H1 (cell line): ENCODE measurements around the gene CCDC192. TPM values are rescaled to one million over a fixed set of nuclear protein-coding genes. Genes with fewer than 3 reads are reported as not detected.

ENCODE experiments used
- CTCF ChIA-PET: fragments of 300-600 bp; sonication (Branson Sonifier 250); formaldehyde crosslinking; loops from one replicate; lab custom pipeline; 2021; ENCODE audit not compliant: partially characterized antibody; lab: Charles Lee
- POLR2A ChIA-PET: fragments of 300-600 bp; sonication (Branson Sonifier 250); formaldehyde crosslinking; loops from one replicate; lab custom pipeline; 2021; ENCODE audit warnings: inconsistent platforms; ENCODE audit not compliant: partially characterized antibody; lab: Charles Lee
- DNase-seq, 2 experiments: peaks; one replicate each; pipeline versions ENCODE4 v3.0.0 to v3.0.0-alpha.2; 2010 to 2022; ENCODE audit warnings: low spot score in 2 of 2, low read depth in 1 of 2, mixed read lengths in 1 of 2
- FAIRE-seq: peaks from 2 replicates; lab custom pipeline; 2011; peaks lifted over from hg19 to GRCh38; lab: Jason Lieb, UNC
- H2AFZ ChIP-seq: 2 replicates; pipeline ENCODE4 v1.8.1; 2012; ENCODE audit warnings: low read length, inconsistent platforms
- H2AK5ac ChIP-seq: 2 replicates; pipeline ENCODE4 v1.6.1; 2013; ENCODE audit warnings: low read depth, low read length
- H2BK120ac ChIP-seq: replicated peaks from 2 replicates; pipeline ENCODE3; 2013; ENCODE audit warnings: low read depth, low read length, inconsistent platforms
- H2BK12ac ChIP-seq: 2 replicates; pipeline ENCODE4 v1.6.1; 2013; ENCODE audit warnings: low read depth, low read length
- H2BK15ac ChIP-seq: 2 replicates; pipeline ENCODE4 v1.6.1; 2013; ENCODE audit warnings: low read length
- H2BK20ac ChIP-seq: 2 replicates; pipeline ENCODE4 v1.6.1; 2013; ENCODE audit warnings: low read length
- H2BK5ac ChIP-seq: 2 replicates; pipeline ENCODE4 v1.6.1; 2013; ENCODE audit warnings: low read depth, low read length
- H3K14ac ChIP-seq: 2 replicates; pipeline ENCODE4 v1.6.1; 2013; ENCODE audit warnings: inconsistent platforms; ENCODE audit not compliant: insufficient read length
- H3K18ac ChIP-seq: 2 replicates; pipeline ENCODE4 v1.6.1; 2013; ENCODE audit warnings: low read length; ENCODE audit errors: extremely low read depth
- H3K23ac ChIP-seq: 2 replicates; pipeline ENCODE4 v1.6.1; 2013; ENCODE audit warnings: inconsistent platforms; ENCODE audit not compliant: insufficient read length
- H3K23me2 ChIP-seq: 2 replicates; pipeline ENCODE4 v1.6.1; 2013; ENCODE audit warnings: low read depth, low read length
- H3K27ac ChIP-seq: 2 replicates; pipeline ENCODE4 v1.6.1; 2011; ENCODE audit warnings: low read depth, low read length, inconsistent platforms
- H3K27me3 ChIP-seq, 4 experiments: replicated peaks in 1 of 4; 1 replicate in 1 of 4; 2 replicates in 3 of 4; pipeline versions ENCODE4 v1.6.1 to v1.8.1; 2011 to 2013; ENCODE audit warnings: low read length in 3 of 4, mild to moderate bottlenecking in 3 of 4, inconsistent platforms in 2 of 4, mixed read lengths in 2 of 4, moderate library complexity in 1 of 4; ENCODE audit not compliant: control insufficient read depth in 3 of 4, insufficient read depth in 3 of 4; ENCODE audit errors: extremely low read depth in 1 of 4
- H3K36me3 ChIP-seq, 4 experiments: 2 replicates each; pipeline versions ENCODE4 v1.6.1 to v1.8.1; 2011 to 2013; ENCODE audit warnings: mild to moderate bottlenecking in 4 of 4, low read length in 3 of 4, moderate library complexity in 2 of 4, control low read depth in 1 of 4, inconsistent platforms in 1 of 4; ENCODE audit not compliant: insufficient read depth in 4 of 4, control insufficient read depth in 2 of 4
- H3K4ac ChIP-seq: replicated peaks from 2 replicates; pipeline ENCODE3; 2013; ENCODE audit warnings: low read length, low read depth, mixed read lengths, inconsistent platforms; ENCODE audit not compliant: insufficient read length
- H3K4me1 ChIP-seq, 4 experiments: replicated peaks in 1 of 4; 1 replicate in 1 of 4; 2 replicates in 3 of 4; pipeline versions ENCODE4 v1.6.1 to v1.8.1; 2011 to 2013; ENCODE audit warnings: low read length in 3 of 4, inconsistent platforms in 2 of 4, mixed read lengths in 1 of 4; ENCODE audit not compliant: insufficient read depth in 4 of 4, control insufficient read depth in 3 of 4
- H3K4me2 ChIP-seq, 2 experiments: 2 replicates each; pipeline versions ENCODE4 v1.6.1 to v1.8.1; 2011 to 2013; ENCODE audit warnings: low read depth in 2 of 2, low read length in 2 of 2, control low read depth in 1 of 2, inconsistent platforms in 1 of 2, mild to moderate bottlenecking in 1 of 2; ENCODE audit not compliant: insufficient read depth in 1 of 2
- H3K4me3 ChIP-seq, 4 experiments: fragments of 200-600, 300-600 bp in 1 of 4; sonication (generic), shearing (Covaris generic), sonication (Bioruptor Twin) in 1 of 4; 2 replicates each; pipeline versions ENCODE4 v1.5.1 to v1.8.1; 2011 to 2016; ENCODE audit warnings: low read length in 4 of 4, low read depth in 3 of 4, control low read depth in 2 of 4, inconsistent platforms in 2 of 4, mild to moderate bottlenecking in 2 of 4, mixed read lengths in 1 of 4, moderate library complexity in 1 of 4; ENCODE audit not compliant: insufficient read depth in 2 of 4; ENCODE audit errors: extremely low read depth in 1 of 4
- H3K56ac ChIP-seq: replicated peaks from 2 replicates; pipeline ENCODE3; 2013; ENCODE audit warnings: low read depth, mild to moderate bottlenecking, mixed read lengths, low read length, inconsistent platforms; ENCODE audit not compliant: insufficient read length
- H3K79me1 ChIP-seq: 2 replicates; pipeline ENCODE4 v1.6.1; 2013; ENCODE audit warnings: low read depth, low read length, control low read depth
- H3K79me2 ChIP-seq, 2 experiments: 2 replicates each; pipeline versions ENCODE4 v1.6.1 to v1.8.1; 2012 to 2013; ENCODE audit warnings: low read length in 2 of 2, mild to moderate bottlenecking in 2 of 2, inconsistent platforms in 1 of 2; ENCODE audit not compliant: insufficient read depth in 2 of 2, control insufficient read depth in 1 of 2
- H3K9ac ChIP-seq, 4 experiments: replicated peaks in 1 of 4; 1 replicate in 1 of 4; 2 replicates in 3 of 4; pipeline versions ENCODE4 v1.6.1 to v1.8.1; 2011 to 2013; ENCODE audit warnings: low read depth in 3 of 4, low read length in 3 of 4, control low read depth in 2 of 4, mild to moderate bottlenecking in 2 of 4, moderate library complexity in 2 of 4, inconsistent platforms in 1 of 4; ENCODE audit errors: extremely low read depth in 1 of 4
- H3K9me3 ChIP-seq, 2 experiments: 2 replicates each; pipeline versions ENCODE4 v1.6.1 to v1.8.1; 2012 to 2013; ENCODE audit warnings: mild to moderate bottlenecking in 2 of 2, moderate library complexity in 2 of 2, control low read depth in 1 of 2, inconsistent platforms in 1 of 2, low read depth in 1 of 2, low read length in 1 of 2, mixed read lengths in 1 of 2; ENCODE audit not compliant: insufficient read depth in 2 of 2
- H4K20me1 ChIP-seq, 2 experiments: replicated peaks in 1 of 2; 2 replicates each; pipeline versions ENCODE3 to v1.8.1; 2011 to 2013; ENCODE audit warnings: inconsistent platforms in 2 of 2, low read length in 2 of 2, mild to moderate bottlenecking in 1 of 2; ENCODE audit not compliant: insufficient read depth in 2 of 2, control insufficient read depth in 1 of 2
- H4K5ac ChIP-seq: 2 replicates; pipeline ENCODE4 v1.6.1; 2013; ENCODE audit warnings: low read length, low read depth, mixed read lengths, inconsistent platforms; ENCODE audit not compliant: insufficient read length
- H4K8ac ChIP-seq: 2 replicates; pipeline ENCODE4 v1.8.0; 2013; ENCODE audit warnings: mild to moderate bottlenecking, moderate library complexity, low read length, inconsistent platforms; ENCODE audit not compliant: insufficient read depth; ENCODE audit errors: extremely low read depth
- H4K91ac ChIP-seq: replicated peaks from 2 replicates; pipeline ENCODE3; 2013; ENCODE audit warnings: low read length, mixed read lengths, inconsistent platforms; ENCODE audit not compliant: insufficient read length
- ASH2L ChIP-seq: fragments of 200-600, 300-600 bp; sonication (generic); IDR thresholded peaks from one replicate; pipeline ENCODE4 v1.7.1; 2017; ENCODE audit warnings: low read length
- CHD2 ChIP-seq: IDR thresholded peaks from 2 replicates; pipeline ENCODE4 v1.6.1; 2012; ENCODE audit warnings: low read length, improper control_type of control experiment
- E2F6 ChIP-seq: IDR thresholded peaks from 2 replicates; pipeline ENCODE4 v1.6.1; 2012; ENCODE audit warnings: inconsistent platforms
- KDM1A ChIP-seq: fragments of 200-600, 300-600 bp; sonication (generic); IDR thresholded peaks from 2 replicates; pipeline ENCODE4 v1.7.1; 2016; ENCODE audit warnings: mild to moderate bottlenecking, low read length, borderline replicate concordance
- KDM4A ChIP-seq: IDR thresholded peaks from one replicate; pipeline ENCODE4 v1.7.1; 2012; ENCODE audit warnings: low read depth, mild to moderate bottlenecking, moderate library complexity, low read length, inconsistent platforms; ENCODE audit not compliant: severe bottlenecking
- MAX ChIP-seq: IDR thresholded peaks from 2 replicates; pipeline ENCODE4 v1.6.1; 2012; ENCODE audit warnings: inconsistent platforms
- POLR2AphosphoS5 ChIP-seq: IDR thresholded peaks from 2 replicates; pipeline ENCODE4 v1.6.1; 2011; ENCODE audit warnings: low read depth, low read length
- RXRA ChIP-seq: IDR thresholded peaks from 2 replicates; pipeline ENCODE4 v1.6.1; 2011; ENCODE audit warnings: low read depth, mild to moderate bottlenecking, low read length, moderate library complexity; ENCODE audit not compliant: insufficient read depth
- SP1 ChIP-seq: IDR thresholded peaks from 2 replicates; pipeline ENCODE4 v1.6.1; 2011; ENCODE audit warnings: low read depth, low read length
- TAF1 ChIP-seq: IDR thresholded peaks from 2 replicates; pipeline ENCODE4 v1.6.1; 2011; ENCODE audit warnings: mild to moderate bottlenecking, low read depth, low read length
- TBP ChIP-seq: IDR thresholded peaks from 2 replicates; pipeline ENCODE4 v1.6.1; 2011; ENCODE audit warnings: low read depth, low read length, improper control_type of control experiment
- USF2 ChIP-seq: IDR thresholded peaks from 2 replicates; pipeline ENCODE4 v1.6.1; 2011; ENCODE audit warnings: low read length, improper control_type of control experiment
- ZNF274 ChIP-seq: IDR thresholded peaks from 2 replicates; pipeline ENCODE4 v1.7.0; 2012; ENCODE audit warnings: low read length, borderline replicate concordance; ENCODE audit errors: extremely low read depth
- polyA plus RNA-seq, 7 experiments: library from polyadenylated mRNA; depleted of rRNA in 3 of 7; stranded (reverse) in 5 of 7; unstranded in 2 of 7; fragments of >200 nt in 5 of 7; fragments of 200-250 nt in 2 of 7; gene quantifications; 1 replicate in 5 of 7; 2 replicates in 1 of 7; 4 replicates in 1 of 7; pipeline versions ENCODE4 v1.2.1 to v1.2.3, GENCODE V29; 2011 to 2013; ENCODE audit warnings: missing spikeins in 2 of 7, mixed read lengths in 2 of 7
- total RNA-seq: library from RNA; stranded (reverse); fragmentation: NEBNext Ultra II Directional; extraction: Animal tissue kit (Norgen Biotek cat#: 25700); gene quantifications from 2 replicates; pipeline ENCODE4 v1.2.1, GENCODE V29; 2021

CCDC192 gene
- total and polyA plus RNA-seq, 2 of the 8 experiments (the other 6 are each of a cell fraction or from before 2014, with no cell fraction given) = 0.61 TPM; not detected in 1

- H3K4ac ChIP-seq = no peak overlapping the region
- FAIRE-seq (no peak), DNase-seq (no peak)
- H3K14ac ChIP-seq = no peak overlapping the region
- no peak overlapping the region for H3K18ac ChIP-seq
- no peaks in the 10 kb centered on the region for H4K20me1 ChIP-seq
- H2BK12ac ChIP-seq = no peak overlapping the region
- H2BK120ac ChIP-seq = no peak overlapping the region
- H3K27me3 ChIP-seq = no peaks in the 10 kb centered on the region
- no peak overlapping the region for H3K56ac ChIP-seq
- no peaks in the 10 kb centered on the region for H3K36me3 ChIP-seq
- H3K27ac ChIP-seq = no peak overlapping the region
- H3K4me1 ChIP-seq = no peaks in the 10 kb centered on the region
- H2BK15ac ChIP-seq = no peak overlapping the region
- no peak overlapping the region for H2BK20ac ChIP-seq
- H3K9me3 ChIP-seq = no peaks in the 10 kb centered on the region
- H3K4me3 ChIP-seq = no peak overlapping the region
- no peak overlapping the region for H4K5ac ChIP-seq
- H2BK5ac ChIP-seq = no peak overlapping the region
- H3K79me1 ChIP-seq = no peaks in the 10 kb centered on the region
- no peaks in the 10 kb centered on the region for H3K23me2 ChIP-seq
- H2AFZ ChIP-seq = no peak overlapping the region
- H3K9ac ChIP-seq = no peak overlapping the region
- H4K8ac ChIP-seq = no peak overlapping the region
- H2AK5ac ChIP-seq = no peak overlapping the region
- no peak overlapping the region for H4K91ac ChIP-seq
- ChIA-PET CTCF (interaction anchor here (1.2 to 2.9 kb wide), 2 partner anchors 10 to 23 kb away, joined by 5 to 16 read pairs; no protein-coding TSS in a partner anchor), POLR2A (no interaction called here)
- H3K4me2 ChIP-seq = no peak overlapping the region
- H3K23ac ChIP-seq = no peak overlapping the region
- H3K79me2 ChIP-seq = no peaks in the 10 kb centered on the region
- no peak for TF ChIP-seq RXRA
- no peak for TF ChIP-seq MAX
- TF ChIP-seq ZNF274 = no peak
- no peak for TF ChIP-seq SP1
- TF ChIP-seq KDM1A = no peak
- no peak for TF ChIP-seq POLR2AphosphoS5
- TF ChIP-seq KDM4A = no peak
- TF ChIP-seq E2F6 = no peak
- TF ChIP-seq ASH2L = no peak
- TF ChIP-seq USF2 = no peak
- no peak for TF ChIP-seq CHD2
- no peak for TF ChIP-seq TBP
- TF ChIP-seq TAF1 = no peak
Measured at GRCh38 chr5:127856292-127856691, 153.1 kb downstream of the CCDC192 start.
